ENCODE results near the gene CAMTA1. TPM values are rescaled to one million over a fixed set of nuclear protein-coding genes. Genes with fewer than 3 reads are reported as not detected.

Gene CAMTA1
- total RNA-seq, 1 donor from 2014 or later = 109 TPM

DNA sequence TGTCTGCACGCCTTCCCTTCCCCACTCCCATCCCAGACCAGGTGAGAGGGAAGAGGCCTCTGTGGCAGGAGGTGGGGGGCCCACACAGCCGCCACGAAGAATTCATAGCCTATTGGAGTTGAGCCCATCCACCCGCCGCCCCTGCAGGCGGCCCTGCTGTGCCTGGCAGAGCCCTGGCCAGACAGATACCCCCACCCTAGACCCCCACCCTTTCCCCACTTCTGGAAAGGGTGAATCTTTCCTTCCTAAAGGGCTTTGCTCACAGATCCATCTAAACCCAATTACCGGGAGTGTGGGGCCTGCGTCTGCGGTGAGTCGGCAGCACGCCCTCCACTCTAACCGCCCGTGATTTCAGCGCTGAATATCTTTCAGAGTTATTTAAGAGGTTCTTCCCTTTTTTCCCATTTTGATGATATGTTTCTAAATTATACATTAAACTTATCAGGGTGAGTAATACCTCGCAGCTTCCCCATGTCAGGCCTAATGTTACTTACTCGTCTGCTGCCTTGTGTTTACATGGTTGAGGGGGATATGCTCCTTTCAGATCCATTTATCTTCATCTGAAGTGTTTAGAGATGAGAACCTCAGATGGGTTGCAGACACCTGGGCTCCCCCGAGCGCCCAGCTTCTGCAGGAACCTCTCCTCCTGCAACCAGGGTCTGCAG is 802.0 kb downstream of the CAMTA1 start:
- H3K36me3 Mint-ChIP-seq (ENCODE audit: low read depth) = no peaks in the 10 kb centered on the region
- TF ChIP-seq, protein P1, sequence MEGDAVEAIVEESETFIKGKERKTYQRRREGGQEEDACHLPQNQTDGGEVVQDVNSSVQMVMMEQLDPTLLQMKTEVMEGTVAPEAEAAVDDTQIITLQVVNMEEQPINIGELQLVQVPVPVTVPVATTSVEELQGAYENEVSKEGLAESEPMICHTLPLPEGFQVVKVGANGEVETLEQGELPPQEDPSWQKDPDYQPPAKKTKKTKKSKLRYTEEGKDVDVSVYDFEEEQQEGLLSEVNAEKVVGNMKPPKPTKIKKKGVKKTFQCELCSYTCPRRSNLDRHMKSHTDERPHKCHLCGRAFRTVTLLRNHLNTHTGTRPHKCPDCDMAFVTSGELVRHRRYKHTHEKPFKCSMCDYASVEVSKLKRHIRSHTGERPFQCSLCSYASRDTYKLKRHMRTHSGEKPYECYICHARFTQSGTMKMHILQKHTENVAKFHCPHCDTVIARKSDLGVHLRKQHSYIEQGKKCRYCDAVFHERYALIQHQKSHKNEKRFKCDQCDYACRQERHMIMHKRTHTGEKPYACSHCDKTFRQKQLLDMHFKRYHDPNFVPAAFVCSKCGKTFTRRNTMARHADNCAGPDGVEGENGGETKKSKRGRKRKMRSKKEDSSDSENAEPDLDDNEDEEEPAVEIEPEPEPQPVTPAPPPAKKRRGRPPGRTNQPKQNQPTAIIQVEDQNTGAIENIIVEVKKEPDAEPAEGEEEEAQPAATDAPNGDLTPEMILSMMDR (conservative IDR thresholded peaks at IDR 0.05) = no peak
- H3K27me3 Mint-ChIP-seq (ENCODE audit: low read depth) = no peaks in the 10 kb centered on the region
- no peaks in the 10 kb centered on the region for H3K4me1 Mint-ChIP-seq
- no peaks in the 10 kb centered on the region for H3K9me3 Mint-ChIP-seq
- H3K27ac Mint-ChIP-seq (ENCODE audit: unreplicated experiment) = no peak overlapping the region
- no peak overlapping the region for H3K4me3 Mint-ChIP-seq
- DNase-seq (ENCODE audit: low read depth, low spot score) = no peak

DNA sequence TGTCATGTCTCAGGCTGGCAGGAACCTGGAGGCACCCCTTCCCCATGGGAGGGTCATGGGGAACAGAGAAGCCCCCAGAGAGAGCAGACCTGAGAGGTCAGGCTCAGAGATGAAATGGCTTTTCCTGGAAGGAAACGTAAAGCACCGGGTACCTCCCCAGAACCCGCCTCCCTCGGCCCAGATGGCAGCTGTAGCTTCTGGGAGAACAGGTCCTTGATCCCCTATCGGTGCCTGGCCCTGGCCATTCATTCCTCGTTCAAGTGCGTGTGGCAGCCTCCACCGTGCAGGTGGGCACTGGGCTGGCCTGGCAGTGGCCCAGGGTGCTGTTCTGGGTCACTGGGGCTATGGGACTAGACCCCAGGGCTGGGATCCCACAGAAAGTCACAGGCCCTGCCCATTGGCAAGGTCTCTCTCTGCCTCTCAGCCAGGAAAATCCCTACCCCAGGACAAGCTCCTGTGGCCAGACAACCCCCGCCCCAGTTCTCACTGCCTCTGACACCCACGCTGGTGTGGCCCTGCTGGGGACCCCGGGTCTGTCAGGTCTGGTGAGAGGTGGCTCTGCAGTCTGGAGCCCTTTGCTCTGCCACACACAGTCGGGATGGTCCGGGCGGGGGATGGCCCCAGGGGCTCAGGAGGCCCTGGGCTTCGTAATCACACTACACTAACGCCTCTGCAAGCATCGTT is 802.7 kb downstream of the CAMTA1 start:
- no peak for DNase-seq (ENCODE audit: low read depth, low spot score)
- H3K4me1 Mint-ChIP-seq = no peaks in the 10 kb centered on the region
- H3K4me3 Mint-ChIP-seq = no peak overlapping the region
- H3K27ac Mint-ChIP-seq (ENCODE audit: unreplicated experiment) = no peak overlapping the region
- TF ChIP-seq, protein P1 (conservative IDR thresholded peaks at IDR 0.05) = no peak
- H3K27me3 Mint-ChIP-seq (ENCODE audit: low read depth) = no peaks in the 10 kb centered on the region
- H3K36me3 Mint-ChIP-seq (ENCODE audit: low read depth) = no peaks in the 10 kb centered on the region
- no peaks in the 10 kb centered on the region for H3K9me3 Mint-ChIP-seq

DNA sequence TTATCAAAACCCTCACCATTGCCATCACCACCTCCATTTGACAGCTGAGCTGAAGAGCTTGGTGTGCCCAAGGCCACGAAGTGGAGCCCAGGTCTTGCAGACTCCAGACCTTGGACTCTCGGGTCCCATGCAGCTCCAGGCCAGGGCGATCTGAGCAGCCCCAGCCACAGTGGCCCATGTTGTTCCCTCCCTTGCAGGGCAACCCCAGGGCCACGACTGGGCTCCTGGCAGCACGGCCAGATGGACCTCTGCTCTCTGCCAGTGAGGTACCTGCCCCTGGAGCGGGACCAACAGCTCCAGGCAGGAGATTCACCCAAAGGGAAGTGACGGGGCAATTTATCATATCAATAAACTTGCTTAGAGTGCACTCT is 803.2 kb downstream of the CAMTA1 start:
- H3K4me1 Mint-ChIP-seq = no peaks in the 10 kb centered on the region
- H3K36me3 Mint-ChIP-seq (ENCODE audit: low read depth) = no peaks in the 10 kb centered on the region
- no peak overlapping the region for H3K4me3 Mint-ChIP-seq
- H3K27ac Mint-ChIP-seq (ENCODE audit: unreplicated experiment) = no peak overlapping the region
- DNase-seq (ENCODE audit: low read depth, low spot score) = no peak
- H3K27me3 Mint-ChIP-seq (ENCODE audit: low read depth) = no peaks in the 10 kb centered on the region
- TF ChIP-seq, protein P1 (conservative IDR thresholded peaks at IDR 0.05) = no peak
- no peaks in the 10 kb centered on the region for H3K9me3 Mint-ChIP-seq

DNA sequence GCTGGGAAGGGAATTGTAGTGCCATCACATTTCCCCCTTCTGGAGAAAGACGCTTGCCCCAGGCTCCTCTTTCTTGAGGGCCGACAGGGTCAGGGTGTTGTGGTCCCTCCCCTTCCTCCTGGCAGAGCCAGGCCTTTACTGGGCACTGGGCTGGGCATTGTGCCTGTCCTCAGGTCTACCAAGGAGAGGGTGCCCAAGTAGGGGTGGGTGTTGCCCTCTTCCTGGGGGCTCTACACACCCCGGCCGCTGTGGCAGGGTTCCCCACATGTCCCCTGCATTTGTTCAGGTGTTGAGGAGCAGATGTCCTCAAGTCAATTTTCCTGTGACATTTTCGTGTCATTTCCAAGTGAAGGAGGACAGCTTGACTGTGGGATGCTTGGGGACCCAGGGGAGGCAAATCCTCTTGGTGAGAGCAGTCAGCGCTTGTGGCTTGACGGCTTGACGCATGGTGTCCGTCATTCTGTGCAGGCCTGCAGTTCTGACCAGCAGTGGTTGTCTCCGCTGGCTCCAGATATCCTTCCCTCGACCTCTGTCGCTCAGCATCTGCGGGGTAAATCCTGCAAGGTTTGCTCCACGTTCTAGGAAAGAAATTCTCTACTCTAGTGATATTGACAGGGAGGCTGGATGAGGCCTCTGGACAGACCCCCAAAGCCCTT is 804.0 kb downstream of the CAMTA1 start:
- Mint-ChIP-seq H3K4me3 (no peak overlapping the region), H3K27me3 (ENCODE audit: low read depth) (peaks cover 2% of the 10 kb centered on the region), H3K4me1 (peaks cover 3% of the 10 kb centered on the region), H3K27ac (ENCODE audit: unreplicated experiment) (no peak overlapping the region), H3K36me3 (ENCODE audit: low read depth) (no peaks in the 10 kb centered on the region), H3K9me3 (no peaks in the 10 kb centered on the region)
- DNase-seq (ENCODE audit: low read depth, low spot score) = no peak
- TF ChIP-seq, protein P1 (conservative IDR thresholded peaks at IDR 0.05) = no peak

DNA sequence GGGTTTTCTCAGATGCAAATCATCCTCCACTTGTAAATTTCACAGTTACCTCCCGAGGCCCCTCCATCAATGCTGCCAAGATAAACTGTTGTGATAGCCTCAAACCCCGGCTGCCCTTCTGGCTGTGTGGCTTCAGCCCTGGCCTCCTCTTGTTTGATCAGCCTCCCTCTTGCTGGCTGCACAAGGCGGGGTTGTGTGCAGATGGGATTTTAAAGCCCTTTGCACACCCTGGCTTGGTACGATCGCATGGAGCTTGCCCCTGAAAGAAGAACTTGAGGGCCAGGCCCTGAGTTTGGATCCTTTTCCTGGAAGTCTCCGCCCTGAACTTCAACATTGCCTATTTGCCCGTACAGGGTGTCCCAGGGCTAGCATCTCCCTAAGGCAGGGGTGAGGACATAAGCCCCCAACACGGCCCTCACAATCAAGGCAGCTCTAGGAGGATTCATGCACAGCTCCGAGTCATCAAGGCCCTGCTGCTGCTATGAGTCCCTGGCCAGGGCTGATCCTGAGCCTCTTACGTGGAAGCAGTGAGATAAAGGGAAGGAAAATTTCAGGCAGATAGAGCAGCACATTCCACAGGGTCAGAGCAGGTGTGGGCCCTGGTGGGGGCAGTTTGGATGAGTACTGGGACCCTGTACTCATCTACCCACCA is 804.6 kb downstream of the CAMTA1 start:
- Mint-ChIP-seq H3K9me3 (no peaks in the 10 kb centered on the region), H3K4me3 (no peak overlapping the region), H3K27ac (ENCODE audit: unreplicated experiment) (no peak overlapping the region), H3K27me3 (ENCODE audit: low read depth) (peaks cover 5% of the 10 kb centered on the region), H3K4me1 (peaks cover 9% of the 10 kb centered on the region), H3K36me3 (ENCODE audit: low read depth) (no peaks in the 10 kb centered on the region)
- DNase-seq (ENCODE audit: low read depth, low spot score) = no peak
- TF ChIP-seq, protein P1 (conservative IDR thresholded peaks at IDR 0.05) = no peak

All from neural crest cell (in vitro differentiated cells).